DMS114 treated with DMSO at 0.1 percent for 48 hours (cell line): ENCODE results near the gene INO80B.
"Not testable (repeated sequence)": the region's sequence is repeated elsewhere in the genome, so short reads cannot be mapped to it uniquely, and the experiment has no call there.

ENCODE experiments used
- DNase-seq: peaks from one replicate; lab custom pipeline; 2025; ENCODE audit not compliant: unreplicated experiment; lab: John Stamatoyannopoulos, UW

The INO80B gene

DNA sequence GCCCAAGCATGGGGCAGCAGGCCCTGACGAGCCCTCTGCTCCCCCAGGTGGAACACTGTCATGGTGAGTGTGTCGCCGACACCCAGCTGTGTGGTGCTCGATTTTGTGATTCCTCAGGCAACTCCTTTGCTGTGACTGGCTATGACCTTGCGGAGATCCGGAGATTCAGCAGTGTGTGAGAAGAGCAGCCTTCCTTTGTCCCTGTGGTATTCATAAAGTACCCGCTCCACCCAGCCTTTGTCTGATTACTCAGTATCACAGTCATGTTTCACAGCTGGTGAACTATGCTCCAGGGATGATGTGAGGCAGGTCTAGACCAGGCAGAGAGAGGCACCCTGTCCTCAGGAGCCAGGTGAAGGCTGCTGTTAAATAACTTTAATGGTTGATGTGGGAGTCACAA, 29.4 kb upstream of the INO80B start:
- no peak for DNase-seq

DNA sequence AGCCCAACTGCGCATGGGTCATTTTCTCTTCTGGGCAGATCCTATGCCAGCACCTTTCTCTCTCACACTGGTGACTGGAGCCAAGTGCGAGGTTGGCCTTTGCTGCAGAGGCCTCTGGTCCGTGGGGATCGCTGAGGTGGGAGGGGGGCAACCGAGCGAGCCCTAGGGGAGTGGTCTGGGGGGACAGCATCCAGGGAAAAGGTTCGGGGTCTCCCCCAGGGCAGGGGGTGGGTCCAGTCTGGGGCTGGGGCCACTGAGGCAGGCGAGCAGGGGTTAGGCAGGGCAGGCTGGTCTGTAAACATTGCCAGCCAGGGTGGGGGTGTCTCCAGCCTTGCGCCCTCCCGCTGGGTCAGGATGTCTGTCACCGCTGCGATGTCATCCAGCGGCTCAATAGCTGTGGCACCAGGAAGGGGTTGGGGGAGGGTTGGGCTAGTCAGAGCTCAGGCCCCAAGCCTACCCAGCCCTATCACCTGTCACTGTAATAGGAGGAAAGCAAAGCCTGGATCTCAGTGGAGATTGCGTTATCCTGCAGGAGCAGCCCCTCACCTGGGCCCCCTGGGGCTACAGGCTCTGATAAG, 28.6 kb upstream of the INO80B start:
- DNase-seq: no peak

DNA sequence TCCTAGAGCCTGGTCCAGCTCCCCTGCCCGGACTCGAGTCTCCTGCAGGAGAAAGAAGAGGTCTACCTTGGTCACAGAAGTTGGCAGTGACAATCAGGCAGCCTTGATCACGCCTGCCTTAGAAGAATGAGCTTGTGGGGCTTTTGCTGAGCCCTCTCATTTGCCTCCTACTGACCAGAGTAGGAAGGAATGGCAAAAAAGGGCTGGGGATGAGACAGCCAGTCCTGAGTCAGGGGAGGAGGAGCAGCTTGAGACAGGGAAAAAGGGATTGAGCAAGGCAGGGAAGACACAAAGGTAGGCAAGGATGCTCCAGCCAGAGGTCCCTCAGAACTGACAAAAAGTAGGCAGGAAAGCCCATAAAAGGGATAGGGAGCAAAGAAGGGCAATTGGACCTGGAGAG, 27.3 kb upstream of the INO80B start:
- DNase-seq: no peak

DNA sequence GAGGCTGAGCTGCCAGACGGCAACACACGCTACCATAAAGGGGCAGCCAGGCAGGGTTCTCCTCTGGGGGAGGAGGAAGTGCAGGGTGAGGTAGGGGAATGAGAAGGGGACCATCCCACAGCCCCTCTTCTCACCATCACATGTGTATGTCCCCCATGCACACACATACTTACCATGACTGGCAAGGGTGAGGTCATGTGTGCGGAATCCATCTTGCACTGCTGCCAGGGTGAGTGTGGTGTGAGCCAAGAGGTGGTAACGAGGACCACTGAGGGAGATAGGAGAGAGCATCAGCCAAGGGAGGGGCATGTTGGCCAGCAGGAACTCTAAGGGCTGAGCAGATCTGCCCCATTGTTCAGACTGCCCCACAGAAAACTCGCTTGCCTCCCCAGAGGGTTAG, 26.2 kb upstream of the INO80B start:
- DNase-seq: no peak

DNA sequence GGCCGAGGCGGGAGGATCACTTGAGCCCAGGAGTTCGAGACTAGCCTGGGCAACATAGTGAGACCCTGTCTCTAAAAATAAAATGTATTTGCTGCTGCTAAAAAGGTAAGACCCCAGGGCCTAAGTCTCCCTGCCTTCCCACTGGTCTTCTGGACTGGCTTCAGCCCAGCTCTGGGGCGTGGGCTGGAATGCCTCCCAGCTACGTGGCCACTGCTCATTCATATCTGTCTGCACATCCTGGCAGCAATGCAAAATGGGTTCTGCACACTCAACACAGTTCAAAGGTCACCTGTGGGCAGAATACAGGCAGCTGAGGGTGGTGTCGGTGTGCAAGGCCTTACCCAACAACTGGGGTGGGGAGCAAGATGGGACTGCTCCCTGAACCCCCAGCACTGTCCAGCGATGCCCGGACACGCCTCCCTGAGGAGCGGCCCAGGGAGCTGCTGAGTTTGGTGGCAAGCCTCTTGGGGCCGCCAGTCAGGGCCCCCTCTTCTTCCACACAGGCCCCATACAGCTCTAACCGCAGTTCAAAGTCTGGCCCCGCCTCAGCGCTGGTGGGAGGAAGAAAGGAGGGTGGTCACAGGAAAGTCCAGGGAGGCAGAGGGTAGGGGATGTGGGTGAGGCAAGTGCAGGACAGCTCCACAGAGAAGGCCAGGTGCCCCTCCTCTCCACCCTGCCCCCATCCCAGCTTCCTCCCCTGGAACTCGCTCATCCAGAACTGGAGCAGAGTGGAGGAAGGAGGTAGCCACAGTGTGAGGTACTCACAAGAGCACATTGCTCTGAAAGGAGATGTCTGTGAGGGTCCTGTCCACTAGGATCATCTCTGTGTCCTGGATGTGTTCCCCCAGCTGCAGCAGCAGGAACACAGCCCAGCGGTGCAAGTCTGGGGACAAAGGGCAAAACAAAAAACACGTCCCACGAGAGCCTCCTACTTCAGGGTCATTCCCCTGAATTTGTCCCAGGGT, 25.1 kb upstream of the INO80B start:
- no peak for DNase-seq

DNA sequence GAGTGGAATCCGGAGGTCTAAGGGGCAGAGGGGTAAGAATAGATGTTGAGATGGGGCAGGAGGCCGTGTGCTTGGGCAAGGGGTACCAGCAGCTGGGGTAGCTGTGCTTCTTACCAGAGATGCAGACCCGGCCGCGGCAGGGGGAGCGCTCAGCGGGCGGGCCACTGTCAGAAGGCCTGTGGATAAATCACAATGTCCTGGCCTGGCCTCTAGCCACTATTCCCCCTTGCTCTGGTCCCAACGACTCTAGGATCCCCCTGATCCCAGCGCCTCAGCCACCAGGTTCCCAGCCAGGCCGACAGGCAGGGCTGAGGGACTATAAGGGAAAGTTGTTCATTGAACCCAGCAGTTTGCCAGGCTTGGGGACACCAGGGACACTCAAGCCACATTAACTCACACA, 24.4 kb upstream of the INO80B start:
- no peak for DNase-seq

DNA sequence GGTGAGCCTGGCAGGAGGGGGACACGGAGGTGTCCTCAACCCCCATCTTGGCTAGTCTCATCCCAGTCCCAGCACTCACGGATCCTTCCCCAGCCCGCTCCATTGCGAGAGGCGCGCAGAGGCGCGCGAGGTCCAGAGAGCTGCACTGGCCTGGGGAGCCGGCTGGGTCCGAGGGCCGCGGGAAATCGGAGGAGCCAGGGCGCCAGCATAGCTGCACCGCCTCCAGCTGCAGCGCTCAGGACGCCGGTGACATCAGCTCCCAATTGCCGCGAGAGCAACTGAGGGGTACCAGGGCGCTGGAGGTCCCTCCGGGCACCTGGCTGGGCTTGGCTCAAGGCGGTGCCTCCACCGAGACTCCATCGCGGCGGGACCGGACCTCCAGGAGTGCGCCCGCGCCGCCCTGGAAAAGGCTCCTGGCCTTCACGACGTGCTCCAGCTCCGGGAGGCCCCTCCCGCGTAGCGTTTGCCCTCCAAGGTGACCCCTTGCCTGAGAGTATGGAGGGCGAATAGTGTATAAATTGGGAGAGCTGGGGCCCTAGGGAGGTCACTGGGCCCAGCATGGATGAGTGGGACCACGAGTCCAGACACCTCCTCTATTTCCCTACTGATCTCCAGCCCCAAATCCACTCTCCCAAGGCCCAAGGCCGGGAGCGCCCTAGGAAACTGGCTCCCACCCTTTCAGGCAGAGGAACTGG, 18.6 kb upstream of the INO80B start:
- no peak for DNase-seq

DNA sequence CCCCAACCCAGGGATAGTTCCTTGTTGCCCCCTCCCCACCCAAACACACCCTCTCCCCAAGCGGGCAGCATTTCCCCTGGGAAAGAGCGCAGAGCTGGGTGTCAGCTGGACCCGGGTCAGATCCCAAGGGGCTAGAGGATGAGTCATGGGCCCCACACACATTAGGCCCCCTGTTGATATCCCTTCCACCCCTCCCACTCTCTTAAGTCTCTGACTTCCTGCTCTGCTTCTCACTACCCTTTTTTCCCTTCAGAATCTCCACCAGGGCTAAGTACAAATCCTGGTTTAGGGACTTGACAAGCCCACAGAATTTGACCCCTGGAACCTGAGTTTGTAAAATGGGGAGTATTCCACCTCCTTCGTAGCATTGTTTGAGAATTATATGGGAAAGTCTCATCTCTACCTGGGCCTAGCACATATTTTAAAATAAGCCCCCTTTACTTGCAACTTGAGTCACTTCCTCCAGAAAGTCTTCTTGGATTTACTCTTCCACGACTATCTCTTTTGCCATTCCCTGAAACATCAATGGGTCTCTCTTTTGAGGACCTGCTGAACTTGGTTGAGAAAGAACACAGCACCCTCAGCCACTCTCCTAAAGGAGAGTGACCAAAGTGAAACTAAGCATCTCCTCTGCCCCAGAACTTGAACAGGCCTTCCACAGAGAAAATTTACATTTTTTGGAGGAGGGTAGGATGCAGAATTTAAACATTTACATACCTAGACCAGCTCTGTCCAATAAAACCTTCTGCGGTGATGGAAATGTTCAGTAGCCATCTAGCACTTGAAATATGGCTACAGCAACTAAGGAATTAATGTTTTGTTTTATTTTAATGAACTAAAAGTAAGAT, 17.8 kb upstream of the INO80B start:
- no peak for DNase-seq

DNA sequence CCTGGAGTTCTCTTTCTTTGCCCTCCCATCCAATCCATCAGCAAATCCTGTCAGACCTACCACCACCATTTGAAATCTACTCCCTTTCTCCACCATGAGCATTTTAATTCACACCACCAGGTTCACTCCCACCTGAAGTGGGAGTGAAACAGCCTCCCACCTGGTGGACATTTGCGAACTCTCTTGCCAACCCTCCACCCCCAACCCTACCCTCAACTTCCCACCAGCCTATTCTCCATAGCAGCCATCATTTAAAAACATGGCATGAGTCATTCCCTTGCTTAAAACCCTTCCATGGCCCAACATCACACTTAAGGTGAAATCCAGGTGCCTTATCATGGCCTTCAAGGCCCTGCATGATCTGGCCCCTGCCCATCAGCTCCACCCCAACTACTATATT, 16.6 kb upstream of the INO80B start:
- DNase-seq: no peak

DNA sequence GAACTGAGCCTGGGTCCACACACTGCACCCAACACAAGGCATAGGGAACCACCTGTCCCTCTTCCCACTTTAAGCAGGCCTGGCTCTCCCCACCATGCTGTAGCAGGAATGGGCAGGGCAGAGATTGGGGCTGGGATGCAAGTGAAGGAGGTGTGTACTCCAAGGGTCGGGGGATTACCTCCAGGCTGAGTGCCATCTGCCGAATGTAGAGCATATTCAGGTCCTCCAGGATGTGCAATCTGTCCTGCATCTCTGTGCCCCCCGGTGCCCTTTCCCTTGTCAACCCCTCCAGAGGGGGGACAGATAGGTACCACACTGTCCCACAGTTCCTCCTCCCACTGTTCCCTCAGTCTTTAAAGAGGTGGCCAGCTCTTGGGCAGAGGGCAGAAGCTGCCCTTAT, 15.5 kb upstream of the INO80B start:
- no peak for DNase-seq

DNA sequence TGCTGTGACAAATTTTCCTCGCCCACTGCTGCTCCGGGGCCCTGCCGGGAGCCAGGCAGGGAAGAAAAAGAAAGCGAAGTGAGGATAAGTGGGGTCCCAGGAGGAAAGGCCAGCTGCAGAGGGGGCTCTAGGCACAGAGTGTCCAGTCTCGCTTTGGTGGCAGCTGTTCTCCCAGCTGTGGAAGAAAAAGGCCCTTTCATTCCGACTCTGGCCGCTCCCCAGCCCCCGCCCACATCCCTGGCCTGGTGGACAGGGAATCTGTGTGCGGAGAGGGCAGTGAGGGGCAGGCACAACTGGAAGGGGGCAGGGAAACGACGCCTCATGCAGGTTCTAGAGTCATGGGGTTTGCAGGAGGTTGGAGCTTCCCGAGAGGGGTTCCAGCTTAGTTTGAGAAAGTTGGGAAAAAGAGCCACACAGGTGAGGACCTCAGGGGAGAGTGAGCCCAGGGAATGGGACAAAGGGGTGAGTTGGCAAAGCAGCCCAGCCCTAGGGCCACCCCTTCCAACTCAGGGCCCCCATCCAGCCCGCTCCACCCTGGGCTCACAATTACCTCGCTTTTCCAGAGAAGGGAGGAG, 15.0 kb upstream of the INO80B start:
- DNase-seq: no peak

DNA sequence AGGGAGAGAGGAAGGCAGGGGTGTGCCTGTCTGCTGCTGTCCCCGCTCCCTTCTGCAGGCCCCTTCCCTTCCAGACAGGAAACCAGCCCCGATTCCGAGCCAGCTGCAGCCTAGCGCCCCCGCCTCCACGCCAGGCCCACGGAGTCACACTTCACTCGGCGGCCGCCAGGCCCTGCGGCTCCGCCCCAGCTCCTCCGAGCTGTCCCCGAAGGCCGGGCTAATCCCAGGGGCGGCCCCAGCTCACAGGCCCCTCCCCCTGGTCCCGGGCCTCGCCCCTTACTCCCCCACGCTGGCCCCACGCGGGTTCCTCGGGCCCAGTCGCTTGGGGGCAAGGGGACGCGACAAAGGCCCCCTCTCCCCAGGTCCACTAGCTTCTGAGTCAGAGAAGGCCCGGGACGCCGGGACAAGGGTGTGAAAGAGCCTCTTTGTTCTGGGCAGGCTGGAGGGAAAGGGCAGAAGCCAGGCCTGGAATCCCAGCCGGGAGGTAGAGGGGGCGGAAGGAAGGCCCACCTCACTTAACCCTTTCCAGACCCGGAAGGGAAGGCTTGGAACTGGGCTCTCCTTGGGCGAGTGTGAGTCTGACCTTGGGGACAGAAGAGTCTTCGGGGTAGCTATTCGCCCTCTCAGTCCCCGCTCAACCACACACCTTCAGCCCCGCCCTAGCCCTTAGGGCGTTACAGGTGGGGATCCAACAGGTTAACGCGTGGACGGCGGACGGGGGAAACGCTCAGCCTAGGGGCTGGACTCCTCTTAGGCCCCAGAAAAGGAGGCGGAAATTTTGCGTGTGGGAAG, 14.3 kb upstream of the INO80B start:
- peak; percentile 72 for DNase-seq

DNA sequence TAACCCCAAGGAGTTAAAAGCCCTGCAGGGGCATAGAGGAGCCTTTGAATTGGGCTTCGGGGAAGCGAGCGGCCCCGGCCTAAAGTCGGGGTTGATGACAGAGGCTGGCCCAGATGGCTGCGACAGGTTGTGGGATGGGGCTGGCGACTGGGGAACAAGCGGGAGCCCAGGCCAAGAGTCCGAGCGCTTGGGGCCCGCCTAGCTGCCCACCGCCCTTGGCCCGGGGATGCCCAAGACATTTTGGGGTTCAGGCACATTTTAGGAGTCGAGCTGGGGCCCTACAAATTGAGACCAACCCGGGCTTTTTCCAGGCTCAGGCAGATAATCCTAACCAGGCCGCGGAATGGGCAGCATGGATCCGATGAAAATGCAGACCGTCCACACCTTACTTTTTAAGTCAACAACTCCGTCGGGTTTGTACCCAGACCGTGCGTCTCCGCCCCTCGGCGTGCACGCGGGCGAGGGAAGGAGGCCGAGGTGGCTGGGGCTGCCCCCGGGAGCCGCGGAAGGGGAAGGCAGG, 13.7 kb upstream of the INO80B start:
- no peak for DNase-seq

DNA sequence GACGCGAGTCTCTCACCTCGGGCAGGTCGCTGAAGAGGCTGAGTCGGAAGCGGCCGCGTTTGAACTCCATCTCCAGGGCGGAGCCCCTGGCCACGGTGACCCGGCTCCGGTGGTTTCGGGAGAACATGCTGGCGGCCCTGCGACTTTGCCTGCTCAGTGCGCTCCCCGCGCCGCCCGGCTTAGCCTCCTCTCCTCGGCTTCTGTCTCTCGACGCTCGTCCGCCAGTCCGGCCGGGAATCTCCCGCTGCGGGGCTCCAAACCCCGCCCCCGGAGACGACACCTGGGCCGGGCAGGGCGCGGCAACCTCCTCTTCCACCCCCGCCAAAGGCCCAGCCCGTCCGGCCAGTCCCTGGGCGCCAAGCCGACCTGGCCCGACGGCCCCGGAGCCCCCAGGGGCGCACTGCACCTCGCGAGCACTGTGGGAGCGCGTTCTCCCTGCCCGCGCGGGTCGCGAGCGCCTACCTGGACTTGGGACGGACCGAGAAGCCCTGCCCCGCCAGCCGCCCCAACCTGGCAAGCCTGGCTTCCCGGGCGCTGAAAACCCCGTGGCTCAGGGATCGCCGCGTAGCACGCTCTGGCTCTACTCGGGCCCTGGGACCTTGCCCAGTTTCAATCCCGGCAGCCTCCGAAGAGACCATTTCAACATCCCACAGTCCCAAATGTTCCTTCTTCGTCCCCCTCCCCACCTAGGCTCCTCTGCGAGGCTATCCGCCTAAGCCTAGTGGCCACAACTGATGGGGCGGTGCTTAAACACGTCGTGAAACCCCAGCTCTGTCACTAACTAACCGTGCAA, 13.0 kb upstream of the INO80B start, which contains the start of gene RTKN:
RTKN (minus strand) TSS at position 248 of the 793 bp plus-strand sequence; CDS start at position 127, 121 bp downstream.
- no peak for DNase-seq

DNA sequence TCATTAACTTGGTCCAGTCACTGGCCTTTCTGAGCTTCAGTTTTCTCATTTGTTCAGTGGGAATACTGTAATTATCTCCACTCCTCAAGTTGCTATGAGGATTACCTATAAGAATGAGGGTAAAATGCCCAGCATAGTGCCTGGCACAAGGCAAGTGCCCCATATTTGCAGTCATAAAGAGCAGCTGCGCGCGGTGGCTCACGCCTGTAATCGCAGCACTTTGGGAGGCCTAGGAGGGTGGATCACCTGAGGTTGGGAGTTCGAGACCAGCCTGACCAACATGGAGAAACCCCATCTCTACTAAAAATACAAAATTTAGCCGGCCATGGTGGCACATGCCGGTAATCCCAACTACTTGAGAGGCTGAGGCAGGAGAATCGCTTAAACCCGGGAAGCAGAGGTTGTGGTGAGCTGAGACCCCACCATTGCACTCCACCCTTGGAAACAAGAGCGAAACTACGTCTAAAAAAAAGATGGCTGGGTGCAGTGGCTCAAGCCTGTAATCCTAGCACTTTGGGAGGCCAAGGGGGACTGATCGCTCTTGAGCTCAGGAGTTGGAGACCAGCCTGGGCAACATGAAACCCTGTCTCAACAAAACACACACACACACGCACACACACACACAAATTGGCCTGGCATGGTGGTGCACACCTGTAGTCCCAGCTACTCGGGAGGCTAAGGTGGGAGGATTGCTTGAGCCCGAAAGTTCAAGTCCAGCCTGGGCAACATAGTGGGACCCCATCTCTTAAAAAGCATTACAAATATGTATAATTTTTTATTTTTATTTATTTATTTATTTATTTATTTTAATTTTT, 12.2 kb upstream of the INO80B start:
- not testable (repeated sequence) for DNase-seq

DNA sequence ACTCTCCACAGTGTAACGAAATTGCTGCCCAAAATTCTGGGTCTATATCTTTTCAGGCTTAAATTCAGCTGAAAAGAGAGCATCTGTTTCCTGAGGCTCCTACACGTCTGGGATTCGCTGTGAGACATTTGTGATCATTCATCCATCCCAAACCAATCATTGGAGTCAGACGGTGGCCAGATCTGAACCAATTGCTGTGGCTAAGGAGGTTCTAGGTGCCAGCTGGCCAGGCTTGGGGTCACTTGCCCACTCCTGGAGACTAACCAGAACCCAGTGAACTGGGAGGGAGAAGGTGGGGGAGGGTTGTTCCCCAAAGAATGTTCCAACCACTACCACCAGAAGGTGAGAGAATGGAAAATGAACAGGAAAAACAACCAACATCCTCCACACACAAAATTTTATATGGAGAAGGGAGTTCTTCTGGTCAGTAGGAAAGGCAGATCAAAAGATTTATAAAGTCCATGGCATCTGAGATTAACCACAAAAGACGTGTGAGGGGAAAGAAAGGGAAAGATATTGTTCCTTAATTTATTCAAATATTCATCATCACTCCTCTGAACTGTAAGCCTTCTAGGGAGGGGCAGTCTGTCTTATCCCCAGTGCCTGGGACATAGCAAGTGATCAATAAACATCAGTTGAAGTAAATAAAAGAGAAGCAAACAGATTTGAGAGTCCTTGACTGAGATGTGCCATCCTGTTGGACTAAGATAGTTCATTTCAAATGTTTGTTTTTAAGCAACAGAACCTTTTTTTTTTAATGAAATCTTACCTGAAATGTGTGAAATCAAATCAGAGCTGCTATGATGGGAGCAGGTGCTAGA, 10.2 kb upstream of the INO80B start:
- DNase-seq: no peak
